RPMI7951 (cell line): ENCODE results near the gene RNF175. TPM values are rescaled to one million over a fixed set of nuclear protein-coding genes. Genes with fewer than 3 reads are reported as not detected.
A peak's percentile ranks its signal among the peaks of the same experiment; 100 is the strongest.

Experiments
- DNase-seq: peaks from one replicate; pipeline ENCODE4 v3.0.0-alpha.2; 2012; ENCODE audit warnings: low read depth
- total RNA-seq: library from RNA; depleted of rRNA; stranded (reverse); fragments of >200 nt; shearing (Covaris generic); gene quantifications from 2 replicates; pipeline ENCODE4 v1.2.3, GENCODE V29; 2014

The RNF175 gene
- total RNA-seq, 1 experiment from 2014 or later: 3.7 TPM

- peak; percentile 88 for DNase-seq
These were observed 11.4 kb downstream of the RNF175 start for GRCh38 chr4:153748378-153748777.

- no peak for DNase-seq
These were observed 12.3 kb downstream of the RNF175 start for GRCh38 chr4:153747406-153747955.

DNA sequence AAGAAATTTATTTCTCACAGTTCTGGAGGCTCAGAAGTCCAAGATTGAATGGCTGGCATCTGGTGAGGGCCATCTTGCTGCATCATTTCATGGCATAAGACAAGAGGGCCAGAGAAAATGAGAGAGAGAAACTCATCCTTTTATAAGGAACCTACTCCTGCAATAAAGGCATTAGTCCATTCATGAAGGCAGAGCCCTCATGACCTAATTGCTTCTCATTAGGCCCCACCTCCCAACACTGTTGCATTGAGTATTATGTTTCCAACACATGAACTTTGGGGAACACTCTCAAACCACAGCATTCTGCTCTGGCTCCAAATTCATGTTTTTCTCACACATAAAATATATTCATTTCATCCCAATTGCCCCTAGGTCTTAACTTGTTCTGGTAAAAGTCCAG is 14.2 kb downstream of the RNF175 start:
- no peak for DNase-seq

DNA sequence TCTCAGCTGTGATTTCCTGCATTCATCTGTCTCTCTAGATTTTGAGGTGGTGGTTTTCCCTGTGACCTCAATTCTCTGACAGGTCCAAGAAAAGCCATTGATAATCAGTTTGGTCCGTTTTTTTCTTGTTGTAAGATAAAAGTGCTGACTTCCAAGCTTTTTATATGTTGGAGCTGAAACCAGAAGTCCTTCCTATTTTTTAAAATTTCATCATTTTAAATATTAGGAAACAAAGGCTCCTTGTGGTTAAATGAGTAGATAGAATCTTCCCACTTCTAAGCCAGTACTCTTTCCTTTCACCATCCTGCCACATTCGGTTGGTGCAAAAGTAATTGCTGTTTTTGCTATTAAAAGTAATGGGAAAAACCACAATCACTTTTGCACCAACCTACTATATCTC is 18.3 kb downstream of the RNF175 start:
- no peak for DNase-seq

DNA sequence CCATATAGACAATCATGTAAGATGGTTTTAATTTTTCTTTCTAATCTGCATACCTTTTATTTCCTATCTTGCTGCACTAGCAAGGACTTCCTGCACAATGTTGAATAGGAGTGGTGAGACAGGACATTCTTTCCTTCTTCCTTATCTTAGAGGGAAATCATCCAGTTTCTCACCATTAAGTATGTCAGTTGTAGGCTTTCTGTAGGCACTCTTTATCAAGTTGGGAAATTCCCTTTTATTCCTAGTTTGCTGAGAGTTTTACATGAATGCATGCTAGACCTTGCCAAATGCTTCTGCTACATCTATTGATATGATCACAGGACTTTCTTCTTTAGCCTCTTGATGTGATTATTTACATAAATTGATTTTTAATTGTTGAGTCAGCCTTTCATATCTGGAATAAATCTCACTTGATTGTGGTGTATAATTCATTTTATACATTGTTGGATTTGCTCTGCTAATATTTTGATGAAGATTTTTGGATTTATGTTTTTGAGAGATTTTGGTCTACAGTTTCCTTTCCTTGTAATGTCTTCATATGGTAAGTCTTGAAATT is 23.8 kb downstream of the RNF175 start:
- peak; percentile 79 for DNase-seq

GRCh38 chr4:153733751-153734448 is 25.9 kb downstream of the RNF175 start:
- no peak for DNase-seq

DNA sequence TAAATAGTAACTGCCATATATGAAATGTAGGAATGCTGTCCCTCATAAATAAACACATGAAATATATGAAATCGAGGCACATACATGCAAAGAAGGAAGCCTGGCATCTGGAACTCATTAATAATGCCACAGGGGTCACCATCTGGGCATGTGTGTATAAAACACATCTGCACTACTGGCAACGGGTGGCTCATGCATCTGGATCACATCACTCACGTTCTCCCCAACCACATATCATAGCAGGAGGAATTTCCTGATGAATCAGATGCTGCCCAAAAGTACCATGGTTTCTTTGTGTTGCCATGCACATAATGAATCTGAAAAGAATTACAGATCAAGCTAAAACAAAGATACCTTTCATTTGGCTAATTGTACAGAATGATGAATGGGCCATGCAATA is 28.6 kb downstream of the RNF175 start:
- peak; percentile 98 for DNase-seq

- DNase-seq: no peak
These were observed 29.9 kb downstream of the RNF175 start for GRCh38 chr4:153729895-153730294.

DNA sequence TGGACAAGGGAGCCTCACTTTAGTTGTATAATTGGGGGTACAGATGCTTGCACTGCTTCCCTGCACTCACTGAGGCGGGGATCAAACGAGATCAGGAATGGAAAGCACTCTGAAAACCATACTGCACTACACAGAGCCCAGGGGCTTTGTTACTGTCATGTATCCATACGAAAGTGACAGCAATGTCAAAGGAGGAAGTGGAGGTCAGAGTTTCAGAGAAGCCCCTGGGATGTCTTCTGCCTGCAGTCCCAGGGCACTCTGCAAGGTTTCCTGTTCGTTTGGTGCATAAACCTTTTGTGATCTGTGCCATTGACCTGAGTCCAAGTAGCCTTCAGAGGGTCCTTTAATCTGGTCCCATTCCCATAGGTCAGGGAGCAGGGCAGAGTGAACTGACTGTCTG is 31.2 kb downstream of the RNF175 start:
- DNase-seq: no peak

GRCh38 chr4:153728151-153728550 is 31.7 kb downstream of the RNF175 start:
- DNase-seq: no peak

DNA sequence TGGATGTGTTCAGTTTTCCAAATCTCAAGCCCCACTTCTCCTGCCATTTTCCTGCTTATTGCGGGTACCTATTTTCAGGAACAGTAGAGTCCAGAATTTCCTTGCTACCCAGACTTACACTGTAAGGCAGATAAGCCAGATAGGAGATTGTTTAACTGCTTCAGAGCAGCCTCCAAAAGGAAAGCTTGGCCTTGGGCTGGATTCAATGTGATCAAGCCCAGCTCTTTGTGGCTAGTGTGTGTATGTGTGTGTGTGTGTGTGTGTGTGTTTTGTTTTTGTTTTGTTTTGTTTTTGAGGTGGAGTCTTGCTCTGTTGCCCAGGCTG is 34.0 kb downstream of the RNF175 start:
- DNase-seq: no peak

DNA sequence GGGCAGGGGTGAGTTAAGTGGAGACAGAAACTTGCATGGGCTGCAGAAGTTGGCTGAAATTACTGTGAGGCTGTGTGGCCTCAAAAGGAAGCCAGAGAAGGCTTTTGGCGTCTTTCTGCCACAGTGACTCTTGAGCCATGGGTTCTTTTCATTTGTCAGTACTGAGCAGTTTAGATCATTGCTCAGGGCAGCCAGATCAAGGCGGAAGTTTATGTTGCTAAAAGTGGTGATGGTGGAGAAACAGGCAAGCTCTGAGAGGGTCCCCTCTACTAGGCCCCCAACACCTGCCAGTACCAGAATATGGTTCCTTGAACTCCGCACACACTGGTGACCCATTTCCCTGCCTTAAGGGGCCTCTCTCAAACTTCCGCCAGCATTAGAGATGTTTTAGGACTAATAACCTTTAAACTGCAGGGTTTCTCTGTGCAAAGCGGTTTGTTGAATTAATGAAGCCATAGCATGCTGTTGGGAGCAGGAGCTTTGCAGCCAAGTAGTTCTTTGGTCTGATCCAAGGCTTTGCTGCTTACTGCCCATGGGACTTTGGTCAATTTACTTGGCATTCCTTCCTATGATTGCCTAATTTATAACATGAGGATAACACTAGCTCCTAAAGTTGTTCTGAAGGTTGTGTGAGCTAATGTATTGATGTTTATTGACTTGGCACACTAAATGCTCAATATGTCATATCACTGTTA is 34.5 kb downstream of the RNF175 start:
- DNase-seq: no peak

- DNase-seq: no peak
These were observed 35.2 kb downstream of the RNF175 start for GRCh38 chr4:153724606-153725005.

DNA sequence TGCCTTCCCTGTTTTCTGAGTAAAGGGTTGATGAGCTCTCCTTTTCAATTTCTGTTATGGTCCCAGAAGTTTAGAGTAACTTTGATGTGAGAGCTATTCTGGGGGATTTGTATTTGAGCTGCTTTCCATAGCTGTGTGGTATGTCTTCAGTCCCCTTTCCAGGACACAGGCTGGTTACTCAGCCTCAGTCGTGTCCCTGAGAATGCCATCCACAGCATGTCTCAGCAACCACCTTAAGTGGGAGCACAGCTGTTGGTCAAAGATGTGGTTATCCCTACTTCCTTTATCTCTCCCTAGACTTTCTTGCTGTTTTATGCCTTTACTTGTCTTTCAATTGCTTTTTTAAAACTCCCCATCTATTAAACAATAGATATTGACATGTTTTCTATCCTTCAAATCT is 37.8 kb downstream of the RNF175 start:
- DNase-seq: peak; percentile 11

GRCh38 chr4:153713866-153714646 is 45.8 kb downstream of the RNF175 start:
- DNase-seq: peak; percentile 46

DNA sequence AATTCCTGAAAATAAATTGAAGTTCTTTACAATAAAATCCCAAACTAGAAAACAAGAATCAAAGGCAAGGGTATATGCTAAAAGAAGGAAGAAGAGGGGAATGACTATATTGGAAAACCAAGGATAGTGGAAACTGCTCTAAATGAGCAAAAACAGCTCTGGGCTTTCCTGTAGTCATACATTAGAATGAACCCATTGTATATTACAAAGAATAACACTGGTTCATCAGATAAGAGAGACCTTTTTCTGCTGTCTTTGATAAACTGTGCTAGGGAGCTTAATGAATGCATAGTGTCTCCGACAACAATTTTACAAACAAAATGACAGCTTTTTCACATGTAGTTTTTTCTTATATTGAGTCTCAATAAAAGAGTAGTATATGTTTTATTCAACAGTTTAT is 49.1 kb downstream of the RNF175 start:
- DNase-seq: no peak

- no peak for DNase-seq
These were observed 53.3 kb downstream of the RNF175 start for GRCh38 chr4:153706519-153706918.

- no peak for DNase-seq
These were observed 53.9 kb downstream of the RNF175 start for GRCh38 chr4:153705743-153706468.

DNA sequence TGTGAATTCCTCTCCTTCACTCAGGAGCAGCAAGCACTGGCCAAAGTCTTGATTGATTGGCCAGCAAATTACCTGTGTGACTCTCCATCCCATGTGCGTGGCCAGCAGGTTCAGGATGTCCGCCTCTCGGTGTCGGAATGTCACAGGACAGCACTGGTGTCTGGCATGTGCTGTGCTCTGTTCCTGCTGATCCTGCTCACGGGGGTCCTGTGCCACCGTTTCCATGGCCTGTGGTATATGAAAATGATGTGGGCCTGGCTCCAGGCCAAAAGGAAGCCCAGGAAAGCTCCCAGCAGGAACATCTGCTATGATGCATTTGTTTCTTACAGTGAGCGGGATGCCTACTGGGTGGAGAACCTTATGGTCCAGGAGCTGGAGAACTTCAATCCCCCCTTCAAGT is 55.3 kb downstream of the RNF175 start:
- no peak for DNase-seq

DNA sequence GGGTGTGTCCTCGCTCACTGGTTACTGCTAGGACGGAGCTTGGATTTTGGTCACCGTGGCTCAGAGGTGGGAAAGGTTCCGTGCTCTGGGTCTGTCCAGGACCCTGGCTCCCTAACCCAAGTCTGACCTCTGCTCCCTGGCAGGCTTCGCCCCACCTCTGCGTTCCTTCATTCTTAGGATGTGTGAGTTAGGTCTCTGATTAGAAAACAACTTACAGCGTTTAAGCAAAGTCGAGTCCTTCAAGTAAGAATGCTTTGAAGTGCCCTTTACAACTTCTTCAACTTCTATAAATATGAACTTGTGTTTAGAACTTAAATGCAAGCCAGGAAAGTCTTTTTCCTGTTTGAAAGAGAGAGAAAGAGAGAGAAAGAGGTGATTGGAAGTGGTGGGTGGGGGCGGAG is 74.9 kb downstream of the RNF175 start:
- DNase-seq: no peak

DNA sequence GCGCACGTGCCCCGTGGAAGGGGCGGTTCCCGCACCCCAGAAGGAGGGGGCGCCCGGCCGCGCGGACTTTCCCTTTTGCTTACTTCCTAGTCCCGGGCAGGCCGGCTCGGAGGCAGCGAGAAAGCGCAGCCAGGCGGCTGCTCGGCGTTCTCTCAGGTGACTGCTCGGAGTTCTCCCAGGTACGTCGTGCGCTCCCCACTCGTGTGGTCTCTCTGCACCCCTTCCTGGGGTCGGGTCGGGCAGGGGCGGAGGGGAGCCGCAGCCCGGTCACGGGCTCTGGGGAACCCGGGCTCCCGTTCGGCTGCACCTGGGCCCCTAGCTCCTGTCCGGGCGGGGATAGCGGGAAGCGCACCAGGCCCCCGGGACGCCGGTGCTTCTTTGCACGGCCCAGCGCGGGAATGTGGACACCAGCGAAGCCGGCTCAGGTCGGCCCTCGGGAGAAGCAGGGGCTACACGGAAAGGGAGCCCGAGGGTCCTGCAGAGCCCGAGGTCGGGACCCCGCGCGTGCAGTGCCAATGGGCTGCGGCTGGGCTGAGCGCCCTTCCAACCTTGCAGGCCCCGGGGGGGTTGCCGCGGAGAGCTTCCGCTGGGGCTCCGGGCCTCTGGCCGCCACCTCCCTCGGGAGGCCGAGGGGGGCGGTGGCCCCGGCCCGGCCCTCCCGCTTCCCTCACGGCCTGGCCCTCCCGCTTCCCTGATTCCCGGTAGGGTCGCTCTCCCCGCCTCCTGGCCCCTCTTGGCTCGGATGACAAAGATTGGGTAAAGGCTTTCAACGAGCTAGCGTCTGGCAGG is 75.4 kb downstream of the RNF175 start, which contains the start of gene TLR2:
TSS of gene TLR2 (plus strand) at position 99 of the 789 bp plus-strand sequence. CDS start 18,628 bp downstream, outside the sequence.
- DNase-seq: peak; percentile 38
